Right lobe of liver (tissue), 6 donors: ENCODE measurements around the gene MYADML2. TPM values are rescaled to one million over a fixed set of nuclear protein-coding genes. Genes with fewer than 3 reads are reported as not detected.

Experiments used
- ATAC-seq, 4 donors: fragments of 200-7000 bp; cut with Tn5 transposase; one replicate each; pipeline ENCODE4 v1.9.1; 2020; ENCODE audit warnings: mild to moderate bottlenecking in 4 of 4, moderate library complexity in 4 of 4
- DNase-seq, 3 donors: peaks; one replicate each; pipeline ENCODE4 v3.0.0-alpha.2; 2020
- H3K27ac ChIP-seq, 3 donors: fragments of 200-600 bp; one replicate each; pipeline ENCODE4 v1.8.0; 2022
- H3K27me3 ChIP-seq, 2 donors: fragments of 200-600 bp; one replicate each; pipeline ENCODE4 v1.8.0; 2022
- H3K36me3 ChIP-seq, 4 donors: fragments of 200-600 bp; sonication (generic) in 1 of 4; one replicate each; pipeline versions ENCODE4 v1.5.1 to v1.8.0; 2017 to 2022; ENCODE audit warnings: control low read depth in 1 of 4
- H3K4me1 ChIP-seq, 4 donors: fragments of 200-600 bp; sonication (generic) in 1 of 4; one replicate each; pipeline versions ENCODE4 v1.5.1 to v1.8.0; 2017 to 2022; ENCODE audit warnings: control low read depth in 1 of 4
- H3K4me3 ChIP-seq, 3 donors: fragments of 200-600 bp; one replicate each; pipeline ENCODE4 v1.8.0; 2022
- H3K9me3 ChIP-seq, 4 donors: fragments of 200-600 bp; sonication (generic) in 1 of 4; one replicate each; pipeline versions ENCODE4 v1.5.1 to v1.8.0; 2017 to 2022; ENCODE audit warnings: control low read depth in 1 of 4
- POLR2A ChIP-seq: fragments of 450-650 bp; IDR thresholded peaks from one replicate; pipeline ENCODE4 v1.6.1; 2017; ENCODE audit warnings: antibody characterized with exemption, mild to moderate bottlenecking
- WGBS: methylation state at CpG from one replicate; pipeline ENCODE4 v1.1.6; 2018; ENCODE audit warnings: low coverage, low lambda C conversion rate; ENCODE audit not compliant: insufficient coverage; ENCODE audit errors: missing lambda C conversion rate; 5-methylcytosine and 5-hydroxymethylcytosine counted together
- intact Hi-C, 2 donors: fragments of 100-400 bp; cut with DNase I; formaldehyde crosslinking; loops; one replicate each; pipeline versions ENCODE4 v1.11.2 to v1.14.1; 2022
- total RNA-seq, 6 experiments: library from RNA; depleted of rRNA in 2 of 6; stranded (reverse); fragments of >200 nt in 2 of 6; fragmentation: NEBNext Ultra II Directional in 3 of 6; extraction: Animal tissue kit (Norgen Biotek cat#: 25700) in 3 of 6; gene quantifications; one replicate each; pipeline versions ENCODE4 v1.1.0 to v1.2.4, GENCODE V29; 2016 to 2023
- TF ChIP-seq, protein P1 (sequence below), 4 donors: fragments of 200-600 bp in 3 of 4; fragments of 450-650 bp in 1 of 4; IDR thresholded peaks; one replicate each; pipeline versions ENCODE4 v1.5.1 to v1.8.0; 2016 to 2022; ENCODE audit warnings: antibody characterized with exemption in 4 of 4, mild to moderate bottlenecking in 2 of 4
- donor health status: DM: no; HTN: yes; CAD: no.
- donor health status: DM: no; HTN: no; CAD: no.
- donor health status: DM: no; HTN: no; CAD: no.
- donor health status: DM: no; HTN: yes; CAD: no.
- donor health status: DM: no; HTN: yes; CAD: no.

The MYADML2 gene
- total RNA-seq, 6 experiments from 2014 or later: not detected

DNA sequence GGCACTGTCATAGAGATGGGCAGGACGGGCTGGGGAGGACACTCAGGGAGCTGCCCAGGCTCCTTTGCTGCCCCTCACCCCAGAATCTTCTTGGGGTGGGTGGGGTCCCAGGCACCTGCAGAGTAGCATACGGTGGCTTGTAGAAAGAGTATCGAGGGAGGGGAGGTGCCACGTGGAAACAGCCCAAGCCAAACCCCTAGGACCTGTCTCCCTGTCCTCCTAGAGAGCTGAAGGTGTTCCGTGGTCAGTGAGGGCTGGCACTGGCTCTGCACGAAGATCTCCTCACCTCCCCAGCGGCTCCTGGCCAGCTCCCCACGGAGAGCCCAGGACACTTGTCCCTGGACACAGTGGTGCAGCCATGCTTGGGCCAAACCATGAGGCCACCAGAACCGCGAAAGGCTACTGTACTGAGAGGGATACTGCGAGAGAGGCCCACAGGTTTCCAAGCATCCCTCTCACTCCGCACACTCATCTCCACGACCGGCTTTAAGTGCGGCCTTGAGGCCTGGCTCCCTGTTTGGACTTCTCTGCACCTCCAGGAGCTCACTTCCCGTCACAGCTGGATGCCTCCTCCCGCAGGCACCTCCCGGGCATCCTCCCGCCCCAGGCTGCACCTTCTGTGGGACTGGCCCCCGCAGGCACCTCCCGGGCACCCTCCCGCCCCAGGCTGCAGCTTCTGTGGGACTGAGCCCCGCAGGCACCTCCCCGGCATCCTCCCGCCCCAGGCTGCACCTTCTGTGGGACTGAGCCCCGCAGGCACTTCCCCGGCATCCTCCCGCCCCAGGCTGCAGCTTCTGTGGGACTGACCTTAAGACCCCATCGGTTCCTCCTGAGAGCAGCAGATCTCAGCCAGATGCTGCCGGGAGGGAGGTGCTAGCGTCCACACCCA, 17.5 kb downstream of the MYADML2 start:
- H3K27me3 ChIP-seq: no peaks in the 10 kb centered on the region
- no peaks in the 10 kb centered on the region for H3K9me3 ChIP-seq
- H3K27ac ChIP-seq: no peak overlapping the region
- H3K4me1 ChIP-seq: peaks cover 0 to 24% (median 10%) of the 10 kb centered on the region in 4 donors
- H3K4me3 ChIP-seq: no peak overlapping the region
- intact Hi-C loops: no loop called here
- TF ChIP-seq, protein P1, sequence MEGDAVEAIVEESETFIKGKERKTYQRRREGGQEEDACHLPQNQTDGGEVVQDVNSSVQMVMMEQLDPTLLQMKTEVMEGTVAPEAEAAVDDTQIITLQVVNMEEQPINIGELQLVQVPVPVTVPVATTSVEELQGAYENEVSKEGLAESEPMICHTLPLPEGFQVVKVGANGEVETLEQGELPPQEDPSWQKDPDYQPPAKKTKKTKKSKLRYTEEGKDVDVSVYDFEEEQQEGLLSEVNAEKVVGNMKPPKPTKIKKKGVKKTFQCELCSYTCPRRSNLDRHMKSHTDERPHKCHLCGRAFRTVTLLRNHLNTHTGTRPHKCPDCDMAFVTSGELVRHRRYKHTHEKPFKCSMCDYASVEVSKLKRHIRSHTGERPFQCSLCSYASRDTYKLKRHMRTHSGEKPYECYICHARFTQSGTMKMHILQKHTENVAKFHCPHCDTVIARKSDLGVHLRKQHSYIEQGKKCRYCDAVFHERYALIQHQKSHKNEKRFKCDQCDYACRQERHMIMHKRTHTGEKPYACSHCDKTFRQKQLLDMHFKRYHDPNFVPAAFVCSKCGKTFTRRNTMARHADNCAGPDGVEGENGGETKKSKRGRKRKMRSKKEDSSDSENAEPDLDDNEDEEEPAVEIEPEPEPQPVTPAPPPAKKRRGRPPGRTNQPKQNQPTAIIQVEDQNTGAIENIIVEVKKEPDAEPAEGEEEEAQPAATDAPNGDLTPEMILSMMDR (IDR thresholded peaks at IDR 0.05): no peak
- TF ChIP-seq POLR2A: no peak
- no peak for ATAC-seq
- WGBS: 85% methylated on average over 14 of the region's 31 CpGs
- DNase-seq: peak in 1 of 3 donors; percentile 18
- H3K36me3 ChIP-seq: no peaks in the 10 kb centered on the region

DNA sequence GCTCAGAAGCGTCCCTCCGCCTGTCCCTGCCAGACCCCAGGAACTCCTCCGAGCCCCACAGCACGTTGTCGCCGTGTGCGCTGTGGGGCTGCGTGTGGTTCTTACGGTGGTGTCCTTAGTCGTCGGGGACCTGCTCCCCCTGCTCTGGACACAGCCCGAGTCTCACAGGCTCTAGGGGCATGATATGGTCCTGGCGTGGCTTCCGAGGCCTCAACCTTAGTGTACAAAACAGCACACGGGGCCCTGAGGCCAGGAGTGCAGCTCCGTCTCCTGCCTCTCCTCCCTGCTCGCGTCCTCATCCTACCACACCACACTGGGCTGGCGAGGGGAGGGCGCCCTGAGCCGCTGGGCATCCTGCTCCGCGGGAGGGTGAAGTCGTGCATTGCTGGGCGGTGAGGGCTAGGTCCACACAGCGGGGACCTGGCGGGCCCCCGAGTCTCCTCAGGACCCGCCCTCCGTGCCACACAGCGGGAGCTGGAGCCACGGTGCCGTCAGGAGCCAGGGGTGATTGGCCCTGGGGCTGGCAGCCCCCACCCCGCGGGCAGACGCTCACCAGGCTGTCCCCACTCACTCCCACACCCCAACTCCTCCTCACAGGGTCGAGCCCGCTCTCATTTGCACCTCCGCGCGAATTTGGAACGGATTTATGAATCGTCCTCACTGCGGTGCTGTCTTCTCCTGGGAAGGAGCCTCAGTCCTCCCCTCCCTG, 18.3 kb downstream of the MYADML2 start:
- ATAC-seq: no peak
- intact Hi-C loops: no loop called here

DNA sequence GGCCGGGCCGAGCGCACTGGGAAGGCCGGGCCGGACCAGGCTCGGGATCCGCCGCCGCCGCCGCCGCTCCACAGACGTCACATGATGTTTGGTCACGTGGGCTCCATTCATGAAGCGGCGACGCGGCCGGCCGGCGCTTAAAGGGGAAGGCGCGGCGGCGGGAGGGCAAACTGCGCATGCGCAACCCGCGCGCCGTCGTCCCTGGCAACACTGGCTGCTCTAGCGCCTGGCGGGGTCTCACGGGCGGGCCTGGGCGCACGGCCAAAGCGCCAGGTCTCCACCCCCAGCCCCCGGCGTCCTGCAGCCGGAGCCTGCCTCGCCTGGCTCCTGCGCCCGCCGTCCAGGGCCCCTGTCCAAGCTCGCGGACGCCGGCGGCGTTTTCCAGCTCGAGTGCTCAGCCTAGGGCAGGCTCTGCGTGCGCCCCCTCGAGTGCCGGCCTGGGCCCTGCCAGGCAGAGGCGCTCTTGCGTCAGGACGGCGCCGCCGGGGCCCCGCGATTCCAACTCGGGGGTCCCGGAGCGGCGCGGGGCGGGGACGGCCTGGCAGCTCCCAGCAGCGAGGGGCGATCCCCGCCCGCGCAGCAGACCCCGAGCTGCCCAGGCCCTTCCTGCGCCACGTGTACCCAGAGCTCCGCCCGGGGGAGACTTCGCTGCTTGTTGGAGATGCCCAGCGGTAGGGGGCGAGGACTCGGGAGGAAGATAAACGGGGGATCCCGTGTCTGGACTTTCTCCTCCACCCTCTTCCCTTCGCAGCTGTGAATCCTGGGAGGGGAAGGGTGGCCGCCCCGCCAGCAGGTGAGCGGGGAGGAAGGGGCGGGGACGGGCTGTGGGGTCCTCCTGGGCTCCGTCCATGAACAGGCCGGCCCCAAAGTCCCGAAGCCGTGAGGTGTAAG, 19.1 kb downstream of the MYADML2 start, which contains the start of gene MAFG:
Gene MAFG, minus strand, starts transcription at position 83 of the 891 bp plus-strand sequence. CDS start 4,550 bp downstream, outside the sequence.
- DNase-seq: peak; percentile 92 to 93 (median 93)
- WGBS: 2% methylated on average over 9 of the region's 98 CpGs
- Histone ChIP-seq H3K4me1 (peaks cover 0 to 37% (median 16%) of the 10 kb centered on the region in 4 donors), H3K9me3 (no peaks in the 10 kb centered on the region), H3K4me3 (peak within 1 kb of the TSS; percentile 69 to 96 (median 86)), H3K36me3 (no peaks in the 10 kb centered on the region), H3K27me3 (no peaks in the 10 kb centered on the region), H3K27ac (peak within 1 kb of the TSS; percentile 84 to 97 (median 97))
- ATAC-seq: peak; percentile 15 to 53 (median 32)
- peak; percentile 67 for TF ChIP-seq POLR2A
- TF ChIP-seq, protein P1 (IDR thresholded peaks at IDR 0.05): peak in 3 of 4 donors; percentile 9 to 19 (median 15)
- intact Hi-C loops: no loop called here

More for the DNA sequence above, 18.3 kb downstream of the MYADML2 start:
- no peak for TF ChIP-seq POLR2A
- TF ChIP-seq, protein P1 (IDR thresholded peaks at IDR 0.05): no peak
- Histone ChIP-seq H3K9me3 (no peaks in the 10 kb centered on the region), H3K27ac (no peak overlapping the region), H3K27me3 (no peaks in the 10 kb centered on the region), H3K4me3 (peak overlapping the region in 1 of 3 donors; percentile 32), H3K36me3 (no peaks in the 10 kb centered on the region), H3K4me1 (peaks cover 0 to 32% (median 13%) of the 10 kb centered on the region in 4 donors)
- DNase-seq: peak in 1 of 3 donors; percentile 32
- 63% methylated on average over 9 of the region's 44 CpGs for WGBS

DNA sequence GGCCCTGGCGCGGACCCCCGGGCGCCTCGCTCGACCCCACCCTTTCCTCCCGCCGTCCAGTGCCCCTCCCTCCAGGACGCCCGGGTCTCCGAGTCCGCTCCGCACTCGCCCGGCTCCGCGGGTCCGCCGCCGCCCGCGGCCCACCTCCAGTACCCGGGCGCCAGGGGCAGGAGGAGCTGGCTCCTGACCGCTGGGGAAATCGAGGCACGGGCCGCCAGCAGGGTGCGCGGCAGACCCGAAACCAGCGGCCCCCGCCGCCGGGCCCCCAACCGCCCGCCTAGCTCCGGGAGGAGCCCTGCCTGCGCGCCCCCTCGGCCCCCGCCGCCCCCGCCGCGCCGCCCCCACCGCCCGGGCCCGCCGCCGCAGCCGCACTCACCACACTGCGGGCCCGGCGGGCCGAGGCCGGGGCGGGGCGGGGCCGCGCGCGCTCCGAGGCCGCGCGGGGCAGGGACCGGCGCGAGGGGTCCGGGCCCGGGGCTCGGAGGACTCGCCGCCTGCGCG, 19.8 kb downstream of the MYADML2 start:
- intact Hi-C loops: no loop called here
- peak overlapping the region; percentile 84 to 97 (median 97) for H3K27ac ChIP-seq
- no peaks in the 10 kb centered on the region for H3K9me3 ChIP-seq
- 0% methylated on average over 6 of the region's 78 CpGs for WGBS
- H3K4me1 ChIP-seq: peaks cover 0 to 44% (median 22%) of the 10 kb centered on the region in 4 donors
- DNase-seq (no peak), ATAC-seq (no peak)
- H3K4me3 ChIP-seq: peak overlapping the region; percentile 69 to 96 (median 86)
- no peaks in the 10 kb centered on the region for H3K27me3 ChIP-seq
- H3K36me3 ChIP-seq: peaks cover 0 to 5% (median 2%) of the 10 kb centered on the region in 4 donors
- TF ChIP-seq, protein P1 (IDR thresholded peaks at IDR 0.05): no peak
- no peak for TF ChIP-seq POLR2A
